Tibial nerve (tissue), 3 donors: Measurements from ENCODE around the gene SH2B3.

Source experiments
- POLR2A ChIP-seq, 2 donors: fragments of 450-650 bp; IDR thresholded peaks; one replicate each; pipeline ENCODE4 v1.6.1; 2017; ENCODE audit warnings: antibody characterized with exemption in 2 of 2, mild to moderate bottlenecking in 2 of 2, moderate library complexity in 2 of 2
- TF ChIP-seq, protein P1 (sequence below), 5 experiments: fragments of 200-600 bp in 3 of 5; fragments of 450-650 bp in 2 of 5; sonication (generic) in 3 of 5; IDR thresholded peaks; one replicate each; pipeline ENCODE4 v1.5.1; 2016 to 2019; ENCODE audit warnings: antibody characterized with exemption in 5 of 5, mild to moderate bottlenecking in 3 of 5, moderate library complexity in 2 of 5

DNA sequence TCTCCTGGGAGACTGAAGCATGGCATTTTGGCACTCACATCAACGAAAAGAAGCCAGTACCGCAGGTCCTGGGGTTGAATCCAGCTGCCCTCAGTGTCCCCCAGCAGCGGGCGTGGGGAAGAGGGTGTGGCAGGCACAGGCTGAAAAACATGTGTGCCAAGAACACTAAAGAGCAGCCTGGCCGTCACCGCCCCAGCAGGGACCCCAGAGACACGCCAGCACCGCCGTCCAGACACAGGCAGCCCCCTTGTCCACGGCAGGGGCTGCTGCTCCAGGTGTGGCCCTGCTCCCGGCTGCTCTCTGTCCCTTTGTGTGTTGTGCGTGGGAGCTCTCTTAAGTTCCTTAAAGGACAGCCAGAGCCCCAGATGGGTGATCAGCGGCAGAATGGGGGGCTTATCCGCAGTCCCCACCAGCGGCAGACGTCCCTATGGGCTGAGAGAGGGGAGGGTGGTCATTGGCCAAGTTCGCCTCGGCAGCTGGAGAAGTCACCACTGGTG is 37.4 kb upstream of the SH2B3 start:
- TF ChIP-seq, protein P1, sequence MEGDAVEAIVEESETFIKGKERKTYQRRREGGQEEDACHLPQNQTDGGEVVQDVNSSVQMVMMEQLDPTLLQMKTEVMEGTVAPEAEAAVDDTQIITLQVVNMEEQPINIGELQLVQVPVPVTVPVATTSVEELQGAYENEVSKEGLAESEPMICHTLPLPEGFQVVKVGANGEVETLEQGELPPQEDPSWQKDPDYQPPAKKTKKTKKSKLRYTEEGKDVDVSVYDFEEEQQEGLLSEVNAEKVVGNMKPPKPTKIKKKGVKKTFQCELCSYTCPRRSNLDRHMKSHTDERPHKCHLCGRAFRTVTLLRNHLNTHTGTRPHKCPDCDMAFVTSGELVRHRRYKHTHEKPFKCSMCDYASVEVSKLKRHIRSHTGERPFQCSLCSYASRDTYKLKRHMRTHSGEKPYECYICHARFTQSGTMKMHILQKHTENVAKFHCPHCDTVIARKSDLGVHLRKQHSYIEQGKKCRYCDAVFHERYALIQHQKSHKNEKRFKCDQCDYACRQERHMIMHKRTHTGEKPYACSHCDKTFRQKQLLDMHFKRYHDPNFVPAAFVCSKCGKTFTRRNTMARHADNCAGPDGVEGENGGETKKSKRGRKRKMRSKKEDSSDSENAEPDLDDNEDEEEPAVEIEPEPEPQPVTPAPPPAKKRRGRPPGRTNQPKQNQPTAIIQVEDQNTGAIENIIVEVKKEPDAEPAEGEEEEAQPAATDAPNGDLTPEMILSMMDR (IDR thresholded peaks at IDR 0.05): no peak
- no peak for TF ChIP-seq POLR2A (IDR thresholded peaks at IDR 0.05)
